Lower lobe of right lung (tissue), 2 donors: ENCODE data around the gene SLC25A48. TPM values are rescaled to one million over a fixed set of nuclear protein-coding genes. Genes with fewer than 3 reads are reported as not detected.

ENCODE experiments used
- ATAC-seq, 2 donors: fragments of 200-7000 bp; cut with Tn5 transposase; one replicate each; pipeline ENCODE4 v1.9.1; 2020 to 2022; ENCODE audit warnings: mild to moderate bottlenecking in 2 of 2, moderate library complexity in 2 of 2
- DNase-seq: peaks from one replicate; pipeline ENCODE4 v3.0.0-alpha.2; 2020
- H3K27ac ChIP-seq: fragments of 200-600 bp; one replicate; pipeline ENCODE4 v1.8.0; 2022
- H3K27me3 ChIP-seq: fragments of 200-600 bp; one replicate; pipeline ENCODE4 v1.8.0; 2022; ENCODE audit warnings: low read depth
- H3K36me3 ChIP-seq: fragments of 200-600 bp; one replicate; pipeline ENCODE4 v1.8.0; 2022; ENCODE audit warnings: mild to moderate bottlenecking
- H3K4me1 ChIP-seq: fragments of 200-600 bp; one replicate; pipeline ENCODE4 v1.8.0; 2022
- H3K4me3 ChIP-seq: fragments of 200-600 bp; one replicate; pipeline ENCODE4 v1.8.0; 2022; ENCODE audit warnings: mild to moderate bottlenecking
- H3K9me3 ChIP-seq: fragments of 200-600 bp; one replicate; pipeline ENCODE4 v1.8.0; 2022
- CTCF ChIP-seq: fragments of 200-600 bp; IDR thresholded peaks from one replicate; pipeline ENCODE4 v1.8.0; 2022; ENCODE audit warnings: antibody characterized with exemption, mild to moderate bottlenecking
- intact Hi-C: fragments of 100-400 bp; cut with DNase I; formaldehyde crosslinking; loops from one replicate; pipeline ENCODE4 v1.11.0; 2022
- total RNA-seq: library from RNA; stranded (reverse); fragmentation: NEBNext Ultra II Directional; extraction: Animal tissue kit (Norgen Biotek cat#: 25700); gene quantifications from one replicate; pipeline ENCODE4 v1.2.1, GENCODE V29; 2021
- donor health status: DM: no; HTN: yes; CAD: no; lungs with severe emphysema.

Gene SLC25A48
- total RNA-seq, 1 donor from 2014 or later = 0.24 TPM

DNA sequence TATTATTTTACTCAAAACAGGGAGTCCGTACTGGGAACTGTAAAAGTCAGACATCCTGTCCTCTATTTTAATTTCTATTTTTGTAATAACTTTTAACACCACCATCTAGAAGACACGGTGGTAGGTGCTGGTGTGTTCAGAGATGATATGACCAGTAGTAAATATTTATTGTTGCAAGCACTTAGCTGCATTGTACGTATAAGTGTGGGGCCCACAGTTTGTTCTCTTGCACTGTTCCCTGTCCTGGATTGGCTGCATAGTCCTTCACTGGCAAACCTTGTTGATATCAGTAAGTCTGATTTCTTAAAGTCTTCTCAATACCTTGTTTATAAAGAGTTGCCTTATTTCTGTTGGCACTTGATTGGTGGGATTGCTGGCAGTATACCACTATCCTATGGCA, 85.7 kb downstream of the SLC25A48 start:
- TF ChIP-seq CTCF = no peak
- Histone ChIP-seq H3K9me3 (no peaks in the 10 kb centered on the region), H3K36me3 (no peaks in the 10 kb centered on the region), H3K27me3 (peaks cover 16% of the 10 kb centered on the region), H3K27ac (no peak overlapping the region), H3K4me1 (no peaks in the 10 kb centered on the region), H3K4me3 (no peak overlapping the region)
- ATAC-seq (no peak), DNase-seq (no peak)
- intact Hi-C loops = no loop called here

GRCh38 chr5:135921388-135921787, 86.9 kb downstream of the SLC25A48 start:
- ATAC-seq = no peak
- H3K27ac ChIP-seq = no peak overlapping the region
- no peaks in the 10 kb centered on the region for H3K36me3 ChIP-seq
- no peak for TF ChIP-seq CTCF
- H3K9me3 ChIP-seq = no peaks in the 10 kb centered on the region
- no peak for DNase-seq
- intact Hi-C loops = no loop called here
- H3K4me3 ChIP-seq = no peak overlapping the region
- H3K27me3 ChIP-seq = peaks cover 20% of the 10 kb centered on the region
- H3K4me1 ChIP-seq = no peaks in the 10 kb centered on the region

GRCh38 chr5:135930029-135930948, 95.8 kb downstream of the SLC25A48 start:
- Histone ChIP-seq H3K27me3 (peaks cover 41% of the 10 kb centered on the region), H3K4me3 (peak overlapping the region; percentile 37), H3K4me1 (peaks cover 5% of the 10 kb centered on the region), H3K27ac (no peak overlapping the region), H3K9me3 (no peaks in the 10 kb centered on the region), H3K36me3 (no peaks in the 10 kb centered on the region)
- intact Hi-C loops = no loop called here
- no peak for TF ChIP-seq CTCF
- DNase-seq (no peak), ATAC-seq (peak in 1 of 2 donors; percentile 35)

- TF ChIP-seq CTCF = no peak
- no peak for ATAC-seq
- Histone ChIP-seq H3K27ac (no peak overlapping the region), H3K36me3 (no peaks in the 10 kb centered on the region), H3K4me1 (peaks cover 5% of the 10 kb centered on the region), H3K27me3 (peaks cover 41% of the 10 kb centered on the region), H3K9me3 (no peaks in the 10 kb centered on the region), H3K4me3 (no peak overlapping the region)
- intact Hi-C loops = no loop called here
- DNase-seq = no peak
Observed at GRCh38 chr5:135930949-135931295, 96.5 kb downstream of the SLC25A48 start.

- Histone ChIP-seq H3K4me3 (no peak overlapping the region), H3K4me1 (peaks cover 4% of the 10 kb centered on the region), H3K27me3 (peaks cover 27% of the 10 kb centered on the region), H3K27ac (no peak overlapping the region), H3K36me3 (no peaks in the 10 kb centered on the region), H3K9me3 (no peaks in the 10 kb centered on the region)
- no peak for TF ChIP-seq CTCF
- DNase-seq (no peak), ATAC-seq (no peak)
- intact Hi-C loops = no loop called here
Observed at GRCh38 chr5:135934939-135935338, 100.5 kb downstream of the SLC25A48 start.
